Measurements from ENCODE around the gene TMEM135.

DNA sequence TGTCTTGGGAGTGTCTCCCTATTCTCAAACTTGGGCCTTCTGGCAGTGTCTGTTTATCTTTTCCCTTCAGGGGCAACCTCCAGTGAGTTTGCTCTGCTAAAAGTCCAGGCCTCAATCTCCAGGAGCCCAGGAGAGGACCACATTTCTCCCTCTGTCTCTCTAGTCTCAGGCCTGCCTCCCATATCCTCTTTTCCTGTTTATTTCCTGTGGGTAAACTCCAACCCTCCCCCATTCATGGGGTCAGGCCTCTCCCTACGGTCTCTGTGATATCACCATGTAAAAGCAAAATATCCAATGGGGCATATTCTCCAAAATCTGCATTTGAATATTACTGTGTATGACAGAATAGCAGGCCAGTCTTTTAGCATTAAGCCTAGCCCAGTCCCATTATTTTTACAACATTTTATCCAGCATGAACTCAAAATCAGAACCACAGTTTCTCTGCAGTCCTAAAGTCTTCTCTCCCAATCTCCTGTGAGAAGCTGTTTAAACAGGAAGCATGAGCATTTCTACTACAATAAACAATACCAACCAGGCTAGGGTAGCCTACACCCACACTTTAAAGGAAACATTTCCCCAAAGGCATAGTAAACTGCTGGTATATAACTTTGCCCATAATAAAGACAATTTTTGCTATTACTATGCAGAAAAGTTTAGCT is 18.0 kb upstream of the TMEM135 start:
- TF ChIP-seq, protein P1, sequence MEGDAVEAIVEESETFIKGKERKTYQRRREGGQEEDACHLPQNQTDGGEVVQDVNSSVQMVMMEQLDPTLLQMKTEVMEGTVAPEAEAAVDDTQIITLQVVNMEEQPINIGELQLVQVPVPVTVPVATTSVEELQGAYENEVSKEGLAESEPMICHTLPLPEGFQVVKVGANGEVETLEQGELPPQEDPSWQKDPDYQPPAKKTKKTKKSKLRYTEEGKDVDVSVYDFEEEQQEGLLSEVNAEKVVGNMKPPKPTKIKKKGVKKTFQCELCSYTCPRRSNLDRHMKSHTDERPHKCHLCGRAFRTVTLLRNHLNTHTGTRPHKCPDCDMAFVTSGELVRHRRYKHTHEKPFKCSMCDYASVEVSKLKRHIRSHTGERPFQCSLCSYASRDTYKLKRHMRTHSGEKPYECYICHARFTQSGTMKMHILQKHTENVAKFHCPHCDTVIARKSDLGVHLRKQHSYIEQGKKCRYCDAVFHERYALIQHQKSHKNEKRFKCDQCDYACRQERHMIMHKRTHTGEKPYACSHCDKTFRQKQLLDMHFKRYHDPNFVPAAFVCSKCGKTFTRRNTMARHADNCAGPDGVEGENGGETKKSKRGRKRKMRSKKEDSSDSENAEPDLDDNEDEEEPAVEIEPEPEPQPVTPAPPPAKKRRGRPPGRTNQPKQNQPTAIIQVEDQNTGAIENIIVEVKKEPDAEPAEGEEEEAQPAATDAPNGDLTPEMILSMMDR (IDR thresholded peaks at IDR 0.05; ENCODE audit: insufficient read depth, low read length, poor library complexity, severe bottlenecking): no peak
- TF ChIP-seq EZH2phosphoT487 (conservative IDR thresholded peaks at IDR 0.05; ENCODE audit: low read length): no peak
